GM11168 (cell line): ENCODE measurements around the gene CTXN1.

Experiments
- in situ Hi-C: fragments of 300-500 bp; cut with MboI; formaldehyde crosslinking; loops from one replicate; pipeline ENCODE4 v1.12.0; 2022; ENCODE audit warnings: low sequenced_read_pairs; ENCODE audit not compliant: unreplicated experiment

CTXN1 gene

GRCh38 chr19:7883105-7883504, 42.8 kb downstream of the CTXN1 start:
- in situ Hi-C loops = no loop called here

- in situ Hi-C loops = no loop called here
These were observed 44.0 kb downstream of the CTXN1 start for GRCh38 chr19:7881910-7882309.

- in situ Hi-C loops = no loop called here
These were observed 46.1 kb downstream of the CTXN1 start for GRCh38 chr19:7879836-7880235.

GRCh38 chr19:7879111-7879807, 46.7 kb downstream of the CTXN1 start:
- in situ Hi-C loops = no loop called here

GRCh38 chr19:7877249-7877836, 48.6 kb downstream of the CTXN1 start:
- in situ Hi-C loops = no loop called here

GRCh38 chr19:7874897-7875273, 51.0 kb downstream of the CTXN1 start:
- in situ Hi-C loops = no loop called here
